Esophagus squamous epithelium (tissue), 4 donors: ENCODE results near the gene ASB5.

Experiments used
- CTCF ChIP-seq, 6 experiments: fragments of 450-650 bp in 4 of 6; fragments of 200-600 bp in 2 of 6; sonication (generic) in 2 of 6; IDR thresholded peaks; one replicate each; pipeline ENCODE4 v1.5.1; 2016 to 2019; ENCODE audit warnings: antibody characterized with exemption in 6 of 6, mild to moderate bottlenecking in 4 of 6, moderate library complexity in 4 of 6
- POLR2A ChIP-seq, 4 donors: fragments of 450-650 bp; IDR thresholded peaks; one replicate each; pipeline ENCODE4 v1.6.1; 2017; ENCODE audit warnings: antibody characterized with exemption in 4 of 4, mild to moderate bottlenecking in 4 of 4, moderate library complexity in 3 of 4

- no peak for TF ChIP-seq CTCF (IDR thresholded peaks at IDR 0.05)
- no peak for TF ChIP-seq POLR2A (IDR thresholded peaks at IDR 0.05)
Observed at GRCh38 chr4:176292920-176293319, 23.9 kb upstream of the ASB5 start.
